Body of pancreas (tissue), 4 donors: Measurements from ENCODE around the gene C18orf54. TPM values are rescaled to one million over a fixed set of nuclear protein-coding genes. Genes with fewer than 3 reads are reported as not detected.
"Not testable (repeated sequence)": the region's sequence is repeated elsewhere in the genome, so short reads cannot be mapped to it uniquely, and the experiment has no call there.

Experiments
- ATAC-seq: fragments of 150-250 bp; one replicate; pipeline ENCODE4 v1.9.1; 2016
- DNase-seq, 4 donors: peaks; one replicate each; pipeline ENCODE4 v3.0.0-alpha.2; 2019
- H3K27ac ChIP-seq, 4 donors: fragments of 200-600 bp; sonication (generic); 1 replicate in 3 of 4; 2 replicates in 1 of 4; pipeline versions ENCODE4 v1.5.1 to v1.6.1; 2016 to 2019; ENCODE audit warnings: mild to moderate bottlenecking in 1 of 4, mixed read lengths in 1 of 4, moderate library complexity in 1 of 4
- H3K27me3 ChIP-seq, 2 donors: fragments of 200-600 bp; sonication (generic); one replicate each; pipeline ENCODE4 v1.6.0; 2016; ENCODE audit warnings: mild to moderate bottlenecking in 1 of 2
- H3K36me3 ChIP-seq, 2 donors: fragments of 200-600 bp; sonication (generic); replicated peaks in 1 of 2; 2 replicates each; pipeline ENCODE4 v1.5.1; 2016; ENCODE audit warnings: low read depth in 2 of 2; ENCODE audit not compliant: insufficient read depth in 1 of 2
- H3K4me1 ChIP-seq: fragments of 200-600 bp; sonication (generic); one replicate; pipeline ENCODE4 v1.6.0; 2016
- H3K4me3 ChIP-seq, 2 donors: fragments of 200-600 bp; sonication (generic); 1 replicate in 1 of 2; 2 replicates in 1 of 2; pipeline ENCODE4 v1.5.1; 2016 to 2019
- H3K9me3 ChIP-seq, 3 donors: fragments of 200-600 bp; sonication (generic); 1 replicate in 2 of 3; 2 replicates in 1 of 3; pipeline ENCODE4 v1.5.1; 2016
- POLR2A ChIP-seq, 3 donors: fragments of 450-650 bp; IDR thresholded peaks; one replicate each; pipeline ENCODE4 v1.6.1; 2016; ENCODE audit warnings: antibody characterized with exemption in 3 of 3, mild to moderate bottlenecking in 2 of 3
- WGBS, 2 donors: methylation state at CpG; one replicate each; pipeline ENCODE4 v1.1.5; 2017; 5-methylcytosine and 5-hydroxymethylcytosine counted together
- intact Hi-C: fragments of 100-400 bp; cut with DNase I; formaldehyde crosslinking; loops from one replicate; pipeline ENCODE4 v1.15.1; 2023
- total RNA-seq, 2 donors: library from RNA; depleted of rRNA; stranded (reverse); fragments of >200 nt; gene quantifications; one replicate each; pipeline ENCODE4 v1.1.0, GENCODE V29; 2016
- TF ChIP-seq, protein P1 (sequence below), 7 experiments: fragments of 450-650 bp in 4 of 7; fragments of 200-600 bp in 3 of 7; sonication (generic) in 3 of 7; IDR thresholded peaks; one replicate each; pipeline ENCODE4 v1.5.1; 2016 to 2019; ENCODE audit warnings: antibody characterized with exemption in 7 of 7

The C18orf54 gene
- total RNA-seq, 2 donors from 2014 or later, result 0.33 to 2.6 TPM

DNA sequence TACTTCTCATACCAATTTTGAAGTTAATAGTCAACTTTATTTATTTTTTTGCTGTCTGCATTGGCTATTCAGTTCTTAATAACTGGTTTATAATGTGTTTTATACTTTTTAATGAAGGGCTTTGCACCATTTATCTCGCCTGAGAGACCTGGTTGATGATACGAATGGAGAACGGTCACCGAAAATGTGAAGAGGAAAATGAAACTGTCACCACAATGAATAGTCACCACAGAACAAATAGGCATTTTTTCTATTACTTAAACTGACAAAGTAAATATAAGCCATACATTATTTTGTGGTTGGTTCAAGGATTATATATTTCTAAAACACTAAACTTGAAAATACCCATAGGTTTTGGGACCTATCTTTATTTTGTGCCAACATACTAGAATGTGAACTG is 20.4 kb downstream of the C18orf54 start:
- intact Hi-C loops, result no loop called here
- ATAC-seq (no peak), DNase-seq (no peak)
- H3K9me3 ChIP-seq, result no peaks in the 10 kb centered on the region
- H3K36me3 ChIP-seq, result no peaks in the 10 kb centered on the region
- no peak overlapping the region for H3K27ac ChIP-seq
- 91% methylated on average over 4 of the region's 4 CpGs for WGBS, 2 donors
- H3K27me3 ChIP-seq, result no peaks in the 10 kb centered on the region
- TF ChIP-seq, protein P1, sequence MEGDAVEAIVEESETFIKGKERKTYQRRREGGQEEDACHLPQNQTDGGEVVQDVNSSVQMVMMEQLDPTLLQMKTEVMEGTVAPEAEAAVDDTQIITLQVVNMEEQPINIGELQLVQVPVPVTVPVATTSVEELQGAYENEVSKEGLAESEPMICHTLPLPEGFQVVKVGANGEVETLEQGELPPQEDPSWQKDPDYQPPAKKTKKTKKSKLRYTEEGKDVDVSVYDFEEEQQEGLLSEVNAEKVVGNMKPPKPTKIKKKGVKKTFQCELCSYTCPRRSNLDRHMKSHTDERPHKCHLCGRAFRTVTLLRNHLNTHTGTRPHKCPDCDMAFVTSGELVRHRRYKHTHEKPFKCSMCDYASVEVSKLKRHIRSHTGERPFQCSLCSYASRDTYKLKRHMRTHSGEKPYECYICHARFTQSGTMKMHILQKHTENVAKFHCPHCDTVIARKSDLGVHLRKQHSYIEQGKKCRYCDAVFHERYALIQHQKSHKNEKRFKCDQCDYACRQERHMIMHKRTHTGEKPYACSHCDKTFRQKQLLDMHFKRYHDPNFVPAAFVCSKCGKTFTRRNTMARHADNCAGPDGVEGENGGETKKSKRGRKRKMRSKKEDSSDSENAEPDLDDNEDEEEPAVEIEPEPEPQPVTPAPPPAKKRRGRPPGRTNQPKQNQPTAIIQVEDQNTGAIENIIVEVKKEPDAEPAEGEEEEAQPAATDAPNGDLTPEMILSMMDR (IDR thresholded peaks at IDR 0.05), result no peak
- TF ChIP-seq POLR2A (IDR thresholded peaks at IDR 0.05), result no peak
- H3K4me3 ChIP-seq, result no peak overlapping the region
- H3K4me1 ChIP-seq, result no peaks in the 10 kb centered on the region

DNA sequence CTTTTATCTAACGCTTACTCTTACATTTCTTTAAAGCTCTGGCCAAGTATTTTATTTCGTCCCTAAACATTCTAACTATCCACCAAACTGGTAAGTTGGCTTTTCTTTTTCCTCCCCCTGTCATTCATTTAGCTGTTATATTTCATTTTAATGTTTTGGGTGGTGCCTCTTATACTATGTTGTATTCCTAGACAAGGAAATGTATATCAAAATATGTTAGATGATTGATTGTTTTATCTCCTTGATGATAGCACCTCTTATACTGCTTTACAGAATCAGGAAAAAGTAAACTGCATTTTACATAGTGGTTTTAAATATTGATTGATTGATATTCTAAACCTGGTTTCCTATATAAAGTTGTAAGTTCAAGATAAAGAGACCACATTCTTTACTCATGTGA is 23.9 kb downstream of the C18orf54 start:
- Histone ChIP-seq H3K4me1 (no peaks in the 10 kb centered on the region), H3K9me3 (no peaks in the 10 kb centered on the region), H3K4me3 (no peak overlapping the region), H3K27ac (no peak overlapping the region), H3K27me3 (no peaks in the 10 kb centered on the region), H3K36me3 (no peaks in the 10 kb centered on the region)
- intact Hi-C loops, result no loop called here
- TF ChIP-seq POLR2A (IDR thresholded peaks at IDR 0.05), result no peak
- TF ChIP-seq, protein P1 (IDR thresholded peaks at IDR 0.05), result no peak
- 61 to 93% methylated on average over 2 of the region's 2 CpGs for WGBS, 2 donors
- ATAC-seq (no peak), DNase-seq (no peak)

DNA sequence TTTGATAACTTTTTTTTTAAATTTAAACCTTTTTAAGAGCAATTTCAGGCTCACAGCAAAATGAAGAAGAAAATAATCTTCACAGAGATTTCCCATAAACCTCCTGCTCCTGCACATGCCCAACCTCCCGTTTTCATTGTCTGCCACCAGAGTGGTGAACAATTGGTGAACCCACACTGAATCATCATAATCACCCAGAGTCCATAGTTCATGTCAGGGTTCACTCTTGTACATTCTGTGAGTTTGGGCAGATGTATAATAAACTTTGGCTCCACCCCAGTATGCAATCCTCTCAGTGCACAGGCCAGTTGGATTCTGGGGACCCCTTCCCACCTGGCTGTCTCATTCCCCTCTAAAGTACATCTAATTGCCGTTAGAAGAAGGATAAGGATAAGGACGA is 24.4 kb downstream of the C18orf54 start:
- intact Hi-C loops, result no loop called here
- TF ChIP-seq, protein P1 (IDR thresholded peaks at IDR 0.05), result no peak
- TF ChIP-seq POLR2A (IDR thresholded peaks at IDR 0.05), result no peak
- no peaks in the 10 kb centered on the region for H3K4me1 ChIP-seq
- no peak overlapping the region for H3K27ac ChIP-seq
- no peak overlapping the region for H3K4me3 ChIP-seq
- DNase-seq (no peak), ATAC-seq (no peak)
- WGBS, 2 donors, result 73 to 81% methylated on average over 3 of the region's 3 CpGs
- H3K27me3 ChIP-seq, result no peaks in the 10 kb centered on the region
- no peaks in the 10 kb centered on the region for H3K36me3 ChIP-seq
- H3K9me3 ChIP-seq, result no peaks in the 10 kb centered on the region

DNA sequence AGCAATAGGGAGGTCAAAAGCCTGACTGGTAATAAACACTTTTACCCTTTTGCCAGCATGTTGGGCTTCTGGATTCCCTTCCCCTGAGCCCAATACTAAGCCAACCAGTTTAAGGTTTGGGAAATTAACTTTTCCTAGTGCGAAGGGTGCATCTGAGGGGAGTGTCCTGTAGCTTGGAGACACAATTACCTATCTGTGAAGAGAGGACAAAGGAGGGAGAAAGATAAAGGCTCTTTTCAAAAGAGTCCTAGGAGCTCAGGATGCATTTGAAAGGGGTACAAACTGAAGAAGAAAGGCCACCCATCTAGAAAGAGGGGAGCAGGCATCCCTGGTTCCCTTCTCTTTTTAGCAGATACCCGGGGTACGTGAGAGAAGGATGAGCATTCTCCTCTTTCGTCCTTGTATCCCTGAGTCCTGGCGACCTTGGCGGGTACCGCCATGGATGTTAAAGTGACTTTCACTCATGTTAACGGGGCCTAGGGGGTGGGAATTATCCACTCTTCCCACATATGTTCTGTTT is 25.1 kb downstream of the C18orf54 start:
- H3K36me3 ChIP-seq, result no peaks in the 10 kb centered on the region
- H3K27ac ChIP-seq, result no peak overlapping the region
- H3K9me3 ChIP-seq, result no peaks in the 10 kb centered on the region
- 70 to 83% methylated on average over 8 of the region's 8 CpGs for WGBS, 2 donors
- ATAC-seq, result no peak
- TF ChIP-seq, protein P1 (IDR thresholded peaks at IDR 0.05), result no peak
- TF ChIP-seq POLR2A (IDR thresholded peaks at IDR 0.05), result no peak
- intact Hi-C loops, result no loop called here
- no peak for DNase-seq
- H3K4me1 ChIP-seq, result no peaks in the 10 kb centered on the region
- no peak overlapping the region for H3K4me3 ChIP-seq
- no peaks in the 10 kb centered on the region for H3K27me3 ChIP-seq

DNA sequence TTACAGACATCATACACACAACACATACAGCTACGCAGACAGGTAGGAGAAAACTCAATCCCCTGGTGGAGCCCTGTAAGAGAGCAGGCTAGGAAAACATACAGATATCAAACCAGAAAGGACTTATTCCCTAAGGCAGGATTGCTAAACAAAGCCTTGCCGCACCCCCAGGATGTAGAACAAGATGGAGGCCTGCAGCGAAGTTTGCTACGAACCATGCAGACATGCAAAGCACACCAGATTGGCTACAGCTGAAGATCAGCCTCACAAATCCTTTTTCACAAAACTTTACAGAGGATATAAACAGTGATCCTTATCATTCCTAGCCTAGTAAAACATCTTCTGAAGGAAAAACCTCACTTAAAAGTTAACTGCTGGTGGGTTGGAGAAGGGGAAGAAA is 28.3 kb downstream of the C18orf54 start:
- intact Hi-C loops, result no loop called here
- Histone ChIP-seq H3K9me3 (no peaks in the 10 kb centered on the region), H3K36me3 (no peaks in the 10 kb centered on the region), H3K4me3 (no peak overlapping the region), H3K27me3 (no peaks in the 10 kb centered on the region), H3K27ac (no peak overlapping the region), H3K4me1 (no peaks in the 10 kb centered on the region)
- WGBS, 2 donors, result 84 to 85% methylated on average over 4 of the region's 4 CpGs
- TF ChIP-seq, protein P1 (IDR thresholded peaks at IDR 0.05), result no peak
- no peak for TF ChIP-seq POLR2A (IDR thresholded peaks at IDR 0.05)
- DNase-seq (no peak), ATAC-seq (no peak)

DNA sequence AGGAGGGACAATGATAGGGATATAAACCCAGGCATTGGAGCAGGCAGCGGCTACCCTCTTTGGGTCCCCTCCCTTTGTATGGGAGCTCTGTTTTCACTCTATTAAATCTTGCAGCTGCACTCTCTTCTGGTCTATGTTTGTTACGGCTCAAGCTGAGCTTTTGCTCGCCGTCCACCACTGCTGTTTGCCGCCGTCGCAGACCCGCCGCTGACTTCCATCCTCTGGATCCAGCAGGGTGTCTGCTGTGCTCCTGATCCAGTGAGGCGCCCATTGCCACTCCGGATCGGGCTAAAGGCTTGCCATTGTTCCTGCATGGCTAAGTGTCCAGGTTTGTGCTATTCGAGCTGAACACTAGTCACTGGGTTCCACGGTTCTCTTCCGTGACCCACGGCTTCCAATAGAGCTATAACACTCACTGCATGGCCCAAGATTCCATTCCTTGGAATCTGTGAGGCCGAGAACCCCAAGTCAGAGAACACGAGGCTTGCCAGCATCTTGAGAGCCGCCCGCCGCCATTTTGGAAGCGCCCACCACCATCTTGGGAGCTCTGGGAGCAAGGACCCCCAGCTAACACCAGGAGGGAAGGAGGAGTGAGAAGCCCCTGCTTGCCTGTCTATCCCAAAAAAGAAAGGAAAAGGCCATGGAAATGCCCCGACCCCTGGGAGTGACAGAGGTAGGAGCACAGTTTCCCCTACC is 29.2 kb downstream of the C18orf54 start:
- WGBS, 2 donors, result 85 to 93% methylated on average over 21 to 23 of the region's 23 CpGs
- DNase-seq, ATAC-seq, H3K9me3 ChIP-seq, H3K27me3 ChIP-seq, H3K27ac ChIP-seq, H3K4me3 ChIP-seq, H3K4me1 ChIP-seq, intact Hi-C loops, H3K36me3 ChIP-seq: not testable (repeated sequence)
